NT2/D1 (cell line): ENCODE data around the gene ELOVL6.

Experiments
- SUZ12 ChIP-seq: IDR thresholded peaks from 2 replicates; pipeline ENCODE4 v1.6.1; 2011; ENCODE audit not compliant: insufficient read length, insufficient read depth; ENCODE audit errors: extremely low read depth
- YY1 ChIP-seq: IDR thresholded peaks from 2 replicates; pipeline ENCODE4 v1.6.1; 2011; ENCODE audit not compliant: insufficient read length, insufficient read depth
- ZNF274 ChIP-seq: IDR thresholded peaks from 2 replicates; pipeline ENCODE4 v1.6.1; 2011; ENCODE audit warnings: mild to moderate bottlenecking, low read depth, low read length

DNA sequence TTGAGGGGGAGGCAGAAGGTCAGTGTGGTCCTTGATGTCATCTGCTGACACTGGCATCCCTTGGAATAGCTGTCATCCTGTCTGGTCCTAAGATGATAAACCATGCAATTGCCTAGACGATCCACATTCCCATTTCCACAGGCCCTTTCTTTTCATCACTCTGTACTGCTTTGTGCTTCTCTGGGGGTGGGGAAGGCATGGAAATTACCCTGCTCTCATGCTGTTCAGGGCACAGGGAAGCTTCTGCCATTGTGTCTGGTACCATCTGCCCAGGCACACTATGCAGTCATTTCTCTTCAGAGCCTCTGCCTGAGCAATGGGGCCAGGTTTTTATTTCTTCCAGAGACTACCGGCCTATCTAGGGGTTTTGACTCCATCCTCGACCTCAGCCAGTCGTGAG, 49.7 kb upstream of the ELOVL6 start:
- TF ChIP-seq ZNF274 (no peak), YY1 (no peak), SUZ12 (no peak)
